GM13976 (cell line): Measurements from ENCODE around the gene DAGLA.

Experiments used
- DNase-seq: peaks from one replicate; pipeline ENCODE4 v3.0.0; 2012; ENCODE audit warnings: low spot score
- in situ Hi-C: fragments of 300-500 bp; cut with MboI; formaldehyde crosslinking; loops from one replicate; pipeline ENCODE4 v1.12.0; 2022; ENCODE audit warnings: low sequenced_read_pairs, mixed read lengths, inconsistent platforms; ENCODE audit not compliant: unreplicated experiment
- TF ChIP-seq, protein P1 (sequence below): IDR thresholded peaks from 2 replicates; pipeline ENCODE4 v1.5.1; 2012; ENCODE audit warnings: borderline replicate concordance, mild to moderate bottlenecking; ENCODE audit not compliant: insufficient read depth; ENCODE audit errors: extremely low read depth, missing control alignments, control extremely low read depth

DAGLA gene

DNA sequence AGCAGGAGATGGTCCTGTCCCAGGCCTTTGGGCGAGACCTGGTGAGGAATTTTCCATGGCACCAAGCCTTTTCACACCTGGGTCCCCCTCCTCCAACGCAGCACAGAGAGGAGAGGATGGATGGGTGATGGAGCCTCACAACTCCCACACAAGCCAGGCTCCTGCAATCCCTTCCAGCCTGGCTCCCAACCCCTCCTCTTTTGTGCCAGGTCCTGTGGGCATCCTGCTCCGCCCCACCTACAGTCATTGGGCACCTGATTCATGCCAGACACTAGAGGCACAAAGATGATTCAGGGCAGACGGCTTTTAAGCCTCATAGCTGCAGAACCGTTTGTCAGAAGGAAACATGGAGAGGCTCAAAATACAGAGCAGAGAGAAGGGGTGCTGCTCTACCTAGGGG lies 56.1 kb downstream of the DAGLA start:
- in situ Hi-C loops, result no loop called here
- DNase-seq, result no peak

DNA sequence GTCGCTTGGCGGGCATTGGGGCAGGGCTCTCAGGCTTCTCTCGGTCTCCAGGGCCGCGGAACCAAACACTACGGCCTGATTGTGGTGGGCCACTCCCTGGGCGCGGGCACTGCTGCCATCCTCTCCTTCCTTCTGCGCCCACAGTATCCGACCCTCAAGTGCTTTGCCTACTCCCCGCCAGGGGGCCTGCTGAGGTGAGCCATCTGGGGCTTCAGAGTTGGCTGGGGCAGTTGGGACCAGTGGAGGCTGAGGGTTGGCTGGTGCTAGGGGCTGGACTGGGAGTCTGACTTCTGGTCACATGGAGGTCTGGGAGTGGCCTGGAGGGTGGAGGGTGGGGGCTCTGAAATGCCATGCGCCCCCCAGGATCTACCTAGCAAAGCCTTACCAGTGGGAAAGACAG lies 56.9 kb downstream of the DAGLA start:
- in situ Hi-C loops, result no loop called here
- DNase-seq, result no peak
- TF ChIP-seq, protein P1, sequence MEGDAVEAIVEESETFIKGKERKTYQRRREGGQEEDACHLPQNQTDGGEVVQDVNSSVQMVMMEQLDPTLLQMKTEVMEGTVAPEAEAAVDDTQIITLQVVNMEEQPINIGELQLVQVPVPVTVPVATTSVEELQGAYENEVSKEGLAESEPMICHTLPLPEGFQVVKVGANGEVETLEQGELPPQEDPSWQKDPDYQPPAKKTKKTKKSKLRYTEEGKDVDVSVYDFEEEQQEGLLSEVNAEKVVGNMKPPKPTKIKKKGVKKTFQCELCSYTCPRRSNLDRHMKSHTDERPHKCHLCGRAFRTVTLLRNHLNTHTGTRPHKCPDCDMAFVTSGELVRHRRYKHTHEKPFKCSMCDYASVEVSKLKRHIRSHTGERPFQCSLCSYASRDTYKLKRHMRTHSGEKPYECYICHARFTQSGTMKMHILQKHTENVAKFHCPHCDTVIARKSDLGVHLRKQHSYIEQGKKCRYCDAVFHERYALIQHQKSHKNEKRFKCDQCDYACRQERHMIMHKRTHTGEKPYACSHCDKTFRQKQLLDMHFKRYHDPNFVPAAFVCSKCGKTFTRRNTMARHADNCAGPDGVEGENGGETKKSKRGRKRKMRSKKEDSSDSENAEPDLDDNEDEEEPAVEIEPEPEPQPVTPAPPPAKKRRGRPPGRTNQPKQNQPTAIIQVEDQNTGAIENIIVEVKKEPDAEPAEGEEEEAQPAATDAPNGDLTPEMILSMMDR, result no peak

More for the DNA sequence above, 56.1 kb downstream of the DAGLA start:
- TF ChIP-seq, protein P1, result no peak

DNA sequence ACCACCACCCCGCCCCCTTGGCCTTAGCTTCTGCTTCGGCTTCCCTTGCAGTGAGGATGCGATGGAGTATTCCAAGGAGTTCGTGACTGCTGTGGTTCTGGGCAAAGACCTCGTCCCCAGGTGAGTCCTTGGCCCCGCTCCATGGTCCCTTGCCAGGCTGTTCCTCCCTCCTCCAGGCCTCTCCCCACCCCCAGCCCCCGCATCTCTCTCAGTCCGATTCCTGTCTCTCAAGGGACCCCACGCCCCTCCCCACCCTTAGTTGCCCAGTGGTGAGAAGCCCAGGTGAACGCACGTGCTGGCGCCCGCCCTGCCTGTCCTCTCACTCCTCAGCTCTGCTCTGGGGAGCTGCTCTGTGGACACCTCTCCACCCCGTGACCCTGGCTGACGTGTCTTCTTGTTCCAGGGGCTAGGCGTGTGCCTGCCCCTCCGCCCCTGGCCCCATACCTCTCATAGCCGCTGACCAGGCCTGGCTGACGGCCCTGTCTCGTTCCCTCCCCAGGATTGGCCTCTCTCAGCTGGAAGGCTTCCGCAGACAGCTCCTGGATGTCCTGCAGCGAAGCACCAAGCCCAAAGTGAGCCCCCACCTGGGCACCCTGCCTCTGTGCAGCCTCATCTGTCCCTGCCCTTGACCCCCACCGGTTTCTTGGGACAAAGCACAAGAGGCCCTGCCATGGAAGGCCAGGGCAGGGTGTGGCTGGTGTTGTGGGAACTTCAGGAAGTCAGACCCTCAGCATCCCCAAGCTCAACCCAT lies 57.6 kb downstream of the DAGLA start:
- in situ Hi-C loops, result no loop called here
- no peak for DNase-seq
- TF ChIP-seq, protein P1, result no peak

DNA sequence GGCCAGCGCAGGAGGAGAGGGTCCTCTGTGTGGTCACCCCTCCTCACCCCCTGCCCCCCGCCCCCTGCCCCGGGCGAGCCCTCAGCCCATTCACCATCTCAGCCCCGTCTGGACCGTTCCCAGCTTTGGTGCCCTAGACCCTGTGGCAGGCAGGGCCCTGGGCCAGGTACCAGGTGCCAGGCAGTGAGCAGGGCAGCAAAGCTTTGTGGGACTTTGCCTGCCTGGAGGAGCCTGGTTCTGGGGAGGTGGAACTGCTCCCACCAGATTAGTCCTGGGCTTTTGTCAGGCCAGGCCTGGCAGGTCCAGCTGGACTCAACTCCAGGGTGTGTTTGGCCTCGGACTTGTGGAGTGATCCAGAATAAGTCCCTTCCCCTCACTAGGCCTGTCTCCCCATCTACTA lies 58.6 kb downstream of the DAGLA start:
- in situ Hi-C loops, result no loop called here
- DNase-seq, result no peak
- TF ChIP-seq, protein P1, result no peak

DNA sequence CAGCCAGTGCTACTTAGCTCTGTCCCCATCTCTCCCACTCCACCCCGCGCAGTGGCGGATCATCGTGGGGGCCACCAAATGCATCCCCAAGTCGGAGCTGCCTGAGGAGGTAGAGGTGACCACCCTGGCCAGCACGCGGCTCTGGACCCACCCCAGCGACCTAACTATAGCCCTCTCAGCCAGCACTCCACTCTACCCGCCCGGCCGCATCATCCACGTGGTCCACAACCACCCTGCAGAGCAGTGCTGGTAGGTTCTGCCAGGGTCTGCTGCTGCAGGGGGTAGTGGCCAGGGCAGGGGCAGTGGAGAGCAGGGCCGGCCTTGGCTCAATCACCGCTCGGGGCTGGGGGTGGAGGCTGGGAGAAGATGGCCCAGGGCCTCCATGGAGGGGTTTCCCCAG lies 59.2 kb downstream of the DAGLA start:
- DNase-seq, result no peak
- TF ChIP-seq, protein P1, result no peak
- in situ Hi-C loops, result no loop called here

DNA sequence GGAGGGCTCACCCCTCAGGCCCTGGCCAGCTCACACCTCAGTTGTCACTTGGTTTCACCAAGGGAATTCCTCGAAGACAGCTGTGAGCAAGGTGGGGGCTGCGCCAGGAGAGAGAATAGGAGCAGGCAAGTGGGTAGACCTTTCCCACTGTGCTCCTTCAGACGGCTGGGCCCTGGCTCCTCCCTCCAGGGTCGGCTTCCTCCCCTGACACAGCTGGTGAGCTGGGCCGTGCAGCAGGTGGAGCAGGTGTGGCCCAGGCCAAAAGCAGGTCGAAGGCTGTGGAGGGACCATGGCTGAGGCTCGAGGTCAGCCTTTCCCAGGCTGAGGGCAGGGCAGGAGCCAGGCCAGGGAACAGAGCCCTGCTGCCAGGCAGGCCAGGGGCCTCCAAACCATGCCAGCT lies 59.8 kb downstream of the DAGLA start:
- in situ Hi-C loops, result no loop called here
- no peak for DNase-seq
- TF ChIP-seq, protein P1, result no peak
